SU-DHL-6 (cell line): ENCODE measurements around the gene MRPS5.

ENCODE experiments used
- H2AFZ ChIP-seq: fragments of 200-600 bp; sonication (generic); 2 replicates; pipeline ENCODE4 v1.6.1; 2014; ENCODE audit warnings: low read depth, mild to moderate bottlenecking, moderate library complexity, mixed read lengths, antibody characterized with exemption, low read length; ENCODE audit not compliant: severe bottlenecking
- H3F3A ChIP-seq: fragments of 200-600 bp; shearing (Covaris generic); 2 replicates; pipeline ENCODE4 v1.6.0; 2016; ENCODE audit warnings: antibody characterized with exemption, mild to moderate bottlenecking; ENCODE audit not compliant: insufficient read depth
- H3K27ac ChIP-seq: fragments of 200-600 bp; sonication (generic); 2 replicates; pipeline ENCODE4 v1.5.1; 2016; ENCODE audit warnings: low read depth, mild to moderate bottlenecking, low read length, moderate library complexity, mixed read lengths
- H3K27me3 ChIP-seq: fragments of 200-600 bp; sonication (generic), shearing (Covaris generic); 2 replicates; pipeline ENCODE4 v1.6.0; 2014; ENCODE audit warnings: mild to moderate bottlenecking, low read length
- H3K36me3 ChIP-seq: fragments of 200-600 bp; sonication (generic); 2 replicates; pipeline ENCODE4 v1.6.1; 2014; ENCODE audit warnings: mild to moderate bottlenecking, low read length, mixed read lengths
- H3K4me2 ChIP-seq: fragments of 300-600, 200-600 bp; shearing (Covaris generic), sonication (generic); 2 replicates; pipeline ENCODE4 v1.6.0; 2014; ENCODE audit warnings: low read length, low read depth, mild to moderate bottlenecking; ENCODE audit not compliant: poor library complexity, severe bottlenecking
- H3K4me3 ChIP-seq: fragments of 200-600 bp; sonication (generic); 2 replicates; pipeline ENCODE4 v1.5.1; 2014; ENCODE audit warnings: antibody characterized with exemption, low read length, mild to moderate bottlenecking, mixed read lengths; ENCODE audit not compliant: insufficient read depth, poor library complexity, severe bottlenecking
- H3K79me2 ChIP-seq: fragments of 200-600 bp; sonication (generic); 2 replicates; pipeline ENCODE4 v1.6.1; 2014; ENCODE audit warnings: mild to moderate bottlenecking, low read length, moderate library complexity; ENCODE audit not compliant: insufficient read depth
- H3K9ac ChIP-seq: fragments of 200-600 bp; sonication (generic); 2 replicates; pipeline ENCODE4 v1.7.0; 2014; ENCODE audit warnings: mild to moderate bottlenecking, low read length
- H3K9me2 ChIP-seq: fragments of 200-600 bp; sonication (generic); replicated peaks from 2 replicates; pipeline ENCODE4 v1.6.1; 2014; ENCODE audit warnings: low read length; ENCODE audit not compliant: insufficient read depth
- H3K9me3 ChIP-seq: fragments of 200-600 bp; sonication (generic); 2 replicates; pipeline ENCODE4 v1.6.1; 2014; ENCODE audit warnings: low read length, mixed read lengths; ENCODE audit not compliant: insufficient read depth
- H4K20me1 ChIP-seq: fragments of 200-600 bp; sonication (generic); 2 replicates; pipeline ENCODE4 v1.6.1; 2014; ENCODE audit warnings: low read depth, mild to moderate bottlenecking, antibody characterized with exemption, low read length, moderate library complexity, mixed read lengths
- CTCF ChIP-seq: fragments of 200-600 bp; sonication (generic); IDR thresholded peaks from one replicate; pipeline ENCODE4 v1.5.1; 2017; ENCODE audit warnings: antibody characterized with exemption, mild to moderate bottlenecking, low read length, moderate library complexity; ENCODE audit not compliant: insufficient read depth, poor library complexity, severe bottlenecking
- EZH2phosphoT487 ChIP-seq: fragments of 200-600 bp; sonication (generic), shearing (Covaris generic); conservative IDR thresholded peaks from 2 replicates; pipeline ENCODE4 v1.6.1; 2018; ENCODE audit warnings: mild to moderate bottlenecking, antibody characterized with exemption, low read length, moderate library complexity, mixed read lengths

MRPS5 gene

GRCh38 chr2:95076705-95077529 is 44.7 kb downstream of the MRPS5 start:
- Histone ChIP-seq H3K36me3 (no peaks in the 10 kb centered on the region), H3K9me2 (no peaks in the 10 kb centered on the region), H3K9me3 (no peaks in the 10 kb centered on the region), H2AFZ (peak overlapping the region; percentile 80), H3K79me2 (no peaks in the 10 kb centered on the region), H3F3A (no peaks in the 10 kb centered on the region), H3K4me2 (peak overlapping the region; percentile 57), H4K20me1 (no peaks in the 10 kb centered on the region), H3K27ac (no peak overlapping the region), H3K9ac (peak overlapping the region; percentile 29; the same call in 1 of the 2 replicates), H3K4me3 (peak overlapping the region; percentile 11), H3K27me3 (no peaks in the 10 kb centered on the region)
- TF ChIP-seq EZH2phosphoT487, result no peak
- TF ChIP-seq CTCF, result peak; percentile 60

- Histone ChIP-seq H3K79me2 (no peaks in the 10 kb centered on the region), H3K9ac (no peak overlapping the region), H3K36me3 (no peaks in the 10 kb centered on the region), H2AFZ (no peak overlapping the region), H3K9me3 (no peaks in the 10 kb centered on the region), H3F3A (no peaks in the 10 kb centered on the region), H3K27me3 (no peaks in the 10 kb centered on the region), H3K4me3 (no peak overlapping the region), H3K4me2 (no peak overlapping the region), H3K27ac (no peak overlapping the region), H3K9me2 (no peaks in the 10 kb centered on the region), H4K20me1 (no peaks in the 10 kb centered on the region)
- TF ChIP-seq EZH2phosphoT487, result no peak
- no peak for TF ChIP-seq CTCF
These were observed 46.0 kb downstream of the MRPS5 start for GRCh38 chr2:95075440-95076132.

- no peak overlapping the region for H3K4me2 ChIP-seq
- H3K4me3 ChIP-seq, result no peak overlapping the region
- no peaks in the 10 kb centered on the region for H3K9me3 ChIP-seq
- no peaks in the 10 kb centered on the region for H4K20me1 ChIP-seq
- no peaks in the 10 kb centered on the region for H3K36me3 ChIP-seq
- no peaks in the 10 kb centered on the region for H3K27me3 ChIP-seq
- H2AFZ ChIP-seq, result no peak overlapping the region
- no peaks in the 10 kb centered on the region for H3K79me2 ChIP-seq
- TF ChIP-seq EZH2phosphoT487 (no peak), CTCF (no peak)
- H3K27ac ChIP-seq, result no peak overlapping the region
- H3F3A ChIP-seq, result no peaks in the 10 kb centered on the region
- no peaks in the 10 kb centered on the region for H3K9me2 ChIP-seq
- no peak overlapping the region for H3K9ac ChIP-seq
These were observed 46.8 kb downstream of the MRPS5 start for GRCh38 chr2:95074663-95075439.
